ENCODE data around the gene STK10.

The STK10 gene

DNA sequence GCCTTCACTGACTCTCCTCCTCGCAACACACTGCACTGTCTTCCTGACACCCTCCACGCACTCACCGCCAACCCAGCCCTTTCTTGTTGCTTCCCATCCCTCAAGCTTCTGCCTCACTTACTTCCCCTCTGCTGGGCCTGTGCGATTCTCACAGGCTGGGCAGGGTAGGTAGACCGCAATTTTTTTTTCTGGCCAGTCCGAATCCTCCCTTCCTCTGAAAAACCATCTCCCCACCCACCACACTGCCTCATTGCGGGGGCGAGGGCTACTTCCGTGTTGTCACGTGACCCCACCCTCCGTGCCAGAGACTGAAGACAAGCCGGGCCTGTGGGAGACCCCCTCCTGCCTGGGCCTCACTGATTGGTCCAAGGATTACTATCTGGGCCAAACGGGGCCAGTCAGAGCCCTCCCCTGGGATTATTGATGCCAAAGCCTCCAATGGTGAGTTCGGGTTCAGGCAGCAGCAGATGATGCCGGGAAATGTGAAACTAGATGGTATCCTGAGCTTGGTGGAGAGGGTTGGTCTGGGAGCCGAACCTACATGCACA, 73.1 kb downstream of the STK10 start:
- TF ChIP-seq, protein P1, sequence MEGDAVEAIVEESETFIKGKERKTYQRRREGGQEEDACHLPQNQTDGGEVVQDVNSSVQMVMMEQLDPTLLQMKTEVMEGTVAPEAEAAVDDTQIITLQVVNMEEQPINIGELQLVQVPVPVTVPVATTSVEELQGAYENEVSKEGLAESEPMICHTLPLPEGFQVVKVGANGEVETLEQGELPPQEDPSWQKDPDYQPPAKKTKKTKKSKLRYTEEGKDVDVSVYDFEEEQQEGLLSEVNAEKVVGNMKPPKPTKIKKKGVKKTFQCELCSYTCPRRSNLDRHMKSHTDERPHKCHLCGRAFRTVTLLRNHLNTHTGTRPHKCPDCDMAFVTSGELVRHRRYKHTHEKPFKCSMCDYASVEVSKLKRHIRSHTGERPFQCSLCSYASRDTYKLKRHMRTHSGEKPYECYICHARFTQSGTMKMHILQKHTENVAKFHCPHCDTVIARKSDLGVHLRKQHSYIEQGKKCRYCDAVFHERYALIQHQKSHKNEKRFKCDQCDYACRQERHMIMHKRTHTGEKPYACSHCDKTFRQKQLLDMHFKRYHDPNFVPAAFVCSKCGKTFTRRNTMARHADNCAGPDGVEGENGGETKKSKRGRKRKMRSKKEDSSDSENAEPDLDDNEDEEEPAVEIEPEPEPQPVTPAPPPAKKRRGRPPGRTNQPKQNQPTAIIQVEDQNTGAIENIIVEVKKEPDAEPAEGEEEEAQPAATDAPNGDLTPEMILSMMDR (IDR thresholded peaks at IDR 0.05; ENCODE audit: insufficient read depth, low read length, missing control alignments): no peak
- ChIA-PET CTCF (interaction anchor here (0.8 to 1.4 kb wide), 5 partner anchors 9 to 178 kb away, joined by 3 to 6 read pairs (median 3); partner anchors contain the start of gene STK10), POLR2A (no interaction called here)
- no peak for DNase-seq (ENCODE audit: low read depth, low spot score)
- no peak overlapping the region for H3K4me3 ChIP-seq (ENCODE audit: low read depth, low read length)

DNA sequence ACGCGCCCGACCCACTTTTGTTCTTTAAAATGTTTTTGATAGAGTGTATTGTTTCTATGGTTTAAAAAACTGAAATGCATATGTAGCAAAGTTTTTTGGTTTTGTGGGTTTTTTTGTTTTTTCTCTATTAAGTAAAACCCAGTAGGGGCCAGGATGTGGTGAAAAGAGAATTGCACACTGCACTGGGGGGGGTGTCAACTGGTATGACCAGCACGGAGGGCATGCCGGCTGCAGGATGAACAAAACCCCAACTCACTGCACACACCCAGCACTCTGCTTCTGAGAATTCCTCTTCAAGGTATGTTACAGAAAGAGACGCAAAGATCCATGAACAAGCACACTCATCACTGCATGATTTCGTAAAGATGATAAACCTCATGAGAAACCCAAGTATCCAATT, 75.0 kb downstream of the STK10 start:
- no peak for DNase-seq (ENCODE audit: low read depth, low spot score)
- ChIA-PET CTCF (no interaction called here), POLR2A (no interaction called here)
- TF ChIP-seq, protein P1 (IDR thresholded peaks at IDR 0.05; ENCODE audit: insufficient read depth, low read length, missing control alignments): no peak
- no peak overlapping the region for H3K4me3 ChIP-seq (ENCODE audit: low read depth, low read length)

DNA sequence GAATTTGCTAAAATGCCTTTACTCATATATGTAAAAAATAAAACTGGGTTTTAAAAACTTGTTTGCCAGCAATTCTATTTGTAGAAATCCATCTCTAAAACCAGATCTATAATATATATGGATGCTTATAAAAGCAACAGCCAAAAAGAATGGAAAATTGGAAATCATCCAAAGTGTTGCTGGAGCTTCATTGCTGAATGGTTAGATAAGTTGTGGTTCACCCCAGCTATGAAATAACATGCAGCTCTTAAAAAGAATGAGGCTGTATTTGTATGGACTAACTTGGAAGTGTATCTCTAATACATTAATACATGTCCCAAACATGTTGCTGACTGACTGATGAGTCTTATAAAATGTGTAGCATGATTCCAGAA, 76.2 kb downstream of the STK10 start:
- POLR2A ChIA-PET: interaction anchor here (1.2 to 1.5 kb wide), 3 partner anchors 12 to 76 kb away, joined by 3 to 6 read pairs (median 6); partner anchors contain the start of gene STK10
- TF ChIP-seq, protein P1 (IDR thresholded peaks at IDR 0.05; ENCODE audit: insufficient read depth, low read length, missing control alignments): no peak
- DNase-seq (ENCODE audit: low read depth, low spot score): peak; percentile 84
- CTCF ChIA-PET: interaction anchor here (0.8 to 2.9 kb wide), 3 partner anchors 12 to 77 kb away, joined by 3 to 17 read pairs (median 4); partner anchors contain the start of gene STK10
- no peak overlapping the region for H3K4me3 ChIP-seq (ENCODE audit: low read depth, low read length)

DNA sequence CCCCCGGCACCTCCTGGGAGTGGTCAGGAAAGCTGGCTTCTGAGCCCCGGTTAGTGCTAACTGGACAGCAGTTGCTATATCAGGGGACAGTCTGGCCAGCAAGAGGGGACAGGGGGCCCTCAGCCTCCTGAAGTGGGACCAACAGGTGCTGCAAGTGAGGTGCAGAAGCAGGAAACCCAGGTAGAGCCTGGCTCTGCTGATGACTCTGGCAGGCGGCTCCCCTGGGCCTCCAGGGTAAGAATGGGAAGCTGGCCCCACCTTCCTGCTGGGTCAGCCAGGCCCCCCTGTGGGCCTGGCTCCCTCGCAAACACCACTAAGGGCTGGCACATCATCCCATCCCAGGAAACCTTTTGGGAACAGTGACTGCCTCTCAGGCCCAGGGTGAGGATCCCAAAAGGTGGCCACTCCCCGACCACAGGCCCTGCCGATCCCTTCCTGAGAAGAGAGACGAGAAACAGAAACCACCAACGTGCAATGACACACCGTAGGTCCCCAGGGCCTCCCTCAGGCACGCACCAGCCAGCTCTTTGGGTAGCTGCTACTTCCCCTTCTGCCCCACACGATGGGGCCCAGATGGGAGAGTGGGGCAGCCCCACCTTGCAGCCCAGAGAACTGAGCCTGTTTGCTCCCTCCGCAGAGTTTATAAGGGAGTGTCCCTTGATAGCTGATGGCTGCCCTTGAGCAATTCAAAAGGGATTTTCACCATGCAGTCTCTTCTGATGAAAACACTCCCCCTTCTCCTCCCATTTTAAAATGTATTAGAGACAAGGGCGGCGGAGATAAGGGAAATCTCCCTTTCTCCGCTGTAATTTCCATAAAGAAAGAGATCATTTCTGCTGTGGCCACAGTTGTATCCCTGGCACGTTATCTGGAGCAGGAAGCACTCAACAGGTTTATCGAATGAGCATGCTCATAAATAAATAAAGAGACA, 76.8 kb downstream of the STK10 start:
- DNase-seq (ENCODE audit: low read depth, low spot score): no peak
- ChIA-PET POLR2A (interaction anchor here (0.8 to 1.5 kb wide), 4 partner anchors 12 to 77 kb away, joined by 3 to 6 read pairs (median 4); partner anchors contain the start of gene STK10), CTCF (interaction anchor here (0.8 to 2.9 kb wide), 3 partner anchors 12 to 77 kb away, joined by 3 to 17 read pairs (median 4); partner anchors contain the start of gene STK10)
- TF ChIP-seq, protein P1 (IDR thresholded peaks at IDR 0.05; ENCODE audit: insufficient read depth, low read length, missing control alignments): no peak
- peak overlapping the region; percentile 21 for H3K4me3 ChIP-seq (ENCODE audit: low read depth, low read length)

DNA sequence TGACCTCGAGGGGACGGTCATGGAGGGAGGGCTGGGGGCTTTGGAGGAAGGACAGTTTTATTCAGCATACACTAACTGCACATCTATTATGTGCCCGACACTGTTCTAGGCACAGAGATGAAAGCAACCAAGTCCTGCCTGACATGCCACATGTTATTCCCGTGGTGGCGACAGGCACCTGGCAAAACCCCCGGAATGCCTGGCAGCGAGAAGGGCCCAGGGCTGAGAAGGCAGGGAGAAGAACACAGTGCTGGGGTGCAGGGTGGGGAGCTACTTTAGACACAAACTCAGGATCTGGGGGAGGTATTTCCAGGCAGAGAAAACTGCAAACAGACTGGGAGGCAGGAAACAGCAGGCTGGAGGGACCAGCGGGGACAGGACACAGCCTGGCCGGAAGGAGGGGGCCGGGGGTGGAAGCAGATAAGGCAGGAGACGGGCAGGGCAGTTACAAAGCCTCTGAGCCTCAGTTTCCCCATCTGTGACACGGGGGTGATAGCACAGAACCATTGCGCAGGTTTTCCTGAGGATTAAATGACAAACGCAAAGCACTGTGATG, 77.7 kb downstream of the STK10 start:
- H3K4me3 ChIP-seq (ENCODE audit: low read depth, low read length): no peak overlapping the region
- DNase-seq (ENCODE audit: low read depth, low spot score): no peak
- POLR2A ChIA-PET: interaction anchor here (0.8 to 1.5 kb wide), 2 partner anchors 13 to 14 kb away, joined by 3 to 6 read pairs; no protein-coding TSS in a partner anchor
- CTCF ChIA-PET: interaction anchor here (1.2 to 2.9 kb wide), 2 partner anchors 13 to 78 kb away, joined by 3 to 17 read pairs; partner anchors contain the start of gene STK10
- TF ChIP-seq, protein P1 (IDR thresholded peaks at IDR 0.05; ENCODE audit: insufficient read depth, low read length, missing control alignments): no peak

Data from AG04449 (cell line).